ENCODE results near the gene RAB3B. TPM values are rescaled to one million over a fixed set of nuclear protein-coding genes. Genes with fewer than 3 reads are reported as not detected.

The RAB3B gene
- total and polyA plus RNA-seq, 9 of the 15 experiments (the other 6 are each of a cell fraction or from before 2014, with no cell fraction given) = 0.07 to 0.47 (median 0.27) TPM

DNA sequence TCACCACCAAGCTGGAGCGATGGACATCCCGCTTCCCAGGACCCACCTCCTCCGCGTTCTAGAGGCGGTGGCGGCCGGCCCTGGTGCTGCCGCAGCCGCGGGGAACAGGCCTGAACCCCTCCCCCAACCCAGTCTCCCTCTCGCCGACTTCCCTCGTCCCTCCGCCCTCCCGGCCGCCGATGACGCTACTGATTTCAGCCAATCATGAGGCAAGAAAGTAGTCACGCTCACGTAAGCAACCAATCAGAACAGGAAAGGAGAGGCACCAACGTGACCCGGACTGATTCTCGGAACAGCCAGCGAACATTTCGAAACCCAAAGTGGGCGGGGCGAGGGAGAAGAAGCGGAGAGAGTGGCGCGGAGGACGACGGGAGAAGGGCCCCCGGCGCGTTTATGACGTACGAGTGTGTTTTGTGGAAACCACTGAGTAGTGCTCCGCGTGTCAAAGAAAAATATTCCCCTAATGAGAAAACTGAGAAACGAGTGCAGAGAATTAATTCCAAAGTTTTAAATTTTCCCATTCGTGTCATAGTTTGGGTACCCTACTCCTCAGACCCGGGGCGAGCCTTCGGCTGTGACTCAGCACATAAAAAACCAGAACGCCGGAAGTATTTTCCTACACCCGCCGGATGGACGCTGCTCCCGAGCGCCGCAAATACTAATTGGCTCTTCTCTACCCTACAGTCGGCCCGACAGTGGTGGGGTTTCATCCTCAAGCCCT, 111.7 kb downstream of the RAB3B start, which contains the start of gene NRDC:
Gene NRDC (minus strand): TSS at position 112 of the 721 bp plus-strand sequence. CDS start 112 bp downstream, outside the sequence.
- peaks cover 10% of the 10 kb centered on the region for H3K36me3 ChIP-seq (ENCODE audit: control insufficient read depth, insufficient read depth, low read length)
- WGBS (ENCODE audit: insufficient coverage, low coverage, missing lambda C conversion rate) = under 1% methylated on average over 54 of the region's 54 CpGs
- TF ChIP-seq NFIC (IDR thresholded peaks at IDR 0.05) = peak; percentile 29; the same call in 1 of the 2 replicates
- peak; percentile 97 for TF ChIP-seq ZFX (CRISPR knock-in tag; IDR thresholded peaks at IDR 0.05)
- no peak for TF ChIP-seq SREBF2 (CRISPR knock-in tag; IDR thresholded peaks at IDR 0.05)
- TF ChIP-seq MEF2A (IDR thresholded peaks at IDR 0.05; ENCODE audit: control insufficient read depth, low read depth, low read length) = no peak
- TF ChIP-seq POLR2H (tag; IDR thresholded peaks at IDR 0.05; ENCODE audit: low read depth) = peak; percentile 97
- TF ChIP-seq CXXC5 (CRISPR knock-in tag; IDR thresholded peaks at IDR 0.05) = peak; percentile 84
- TF ChIP-seq, protein P1, sequence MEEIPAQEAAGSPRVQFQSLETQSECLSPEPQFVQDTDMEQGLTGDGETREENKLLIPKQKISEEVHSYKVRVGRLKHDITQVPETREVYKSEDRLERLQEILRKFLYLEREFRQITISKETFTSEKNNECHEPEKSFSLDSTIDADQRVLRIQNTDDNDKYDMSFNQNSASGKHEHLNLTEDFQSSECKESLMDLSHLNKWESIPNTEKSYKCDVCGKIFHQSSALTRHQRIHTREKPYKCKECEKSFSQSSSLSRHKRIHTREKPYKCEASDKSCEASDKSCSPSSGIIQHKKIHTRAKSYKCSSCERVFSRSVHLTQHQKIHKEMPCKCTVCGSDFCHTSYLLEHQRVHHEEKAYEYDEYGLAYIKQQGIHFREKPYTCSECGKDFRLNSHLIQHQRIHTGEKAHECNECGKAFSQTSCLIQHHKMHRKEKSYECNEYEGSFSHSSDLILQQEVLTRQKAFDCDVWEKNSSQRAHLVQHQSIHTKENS (CRISPR knock-in tag; IDR thresholded peaks at IDR 0.05) = no peak
- peak; percentile 99 for TF ChIP-seq CEBPB (tag; IDR thresholded peaks at IDR 0.05)
- TF ChIP-seq RNF2 (IDR thresholded peaks at IDR 0.05) = peak; percentile 93
- no peak for TF ChIP-seq MCM2 (IDR thresholded peaks at IDR 0.05; ENCODE audit: low read depth)
- TF ChIP-seq MBD2 (IDR thresholded peaks at IDR 0.05; ENCODE audit: borderline replicate concordance, low read depth) = peak; percentile 93
- TF ChIP-seq C11orf30 (IDR thresholded peaks at IDR 0.05; ENCODE audit: low read depth) = peak; percentile 99
- TF ChIP-seq, protein P2, sequence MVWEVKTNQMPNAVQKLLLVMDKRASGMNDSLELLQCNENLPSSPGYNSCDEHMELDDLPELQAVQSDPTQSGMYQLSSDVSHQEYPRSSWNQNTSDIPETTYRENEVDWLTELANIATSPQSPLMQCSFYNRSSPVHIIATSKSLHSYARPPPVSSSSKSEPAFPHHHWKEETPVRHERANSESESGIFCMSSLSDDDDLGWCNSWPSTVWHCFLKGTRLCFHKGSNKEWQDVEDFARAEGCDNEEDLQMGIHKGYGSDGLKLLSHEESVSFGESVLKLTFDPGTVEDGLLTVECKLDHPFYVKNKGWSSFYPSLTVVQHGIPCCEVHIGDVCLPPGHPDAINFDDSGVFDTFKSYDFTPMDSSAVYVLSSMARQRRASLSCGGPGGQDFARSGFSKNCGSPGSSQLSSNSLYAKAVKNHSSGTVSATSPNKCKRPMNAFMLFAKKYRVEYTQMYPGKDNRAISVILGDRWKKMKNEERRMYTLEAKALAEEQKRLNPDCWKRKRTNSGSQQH (CRISPR knock-in tag; IDR thresholded peaks at IDR 0.05) = no peak
- TF ChIP-seq, protein P3, sequence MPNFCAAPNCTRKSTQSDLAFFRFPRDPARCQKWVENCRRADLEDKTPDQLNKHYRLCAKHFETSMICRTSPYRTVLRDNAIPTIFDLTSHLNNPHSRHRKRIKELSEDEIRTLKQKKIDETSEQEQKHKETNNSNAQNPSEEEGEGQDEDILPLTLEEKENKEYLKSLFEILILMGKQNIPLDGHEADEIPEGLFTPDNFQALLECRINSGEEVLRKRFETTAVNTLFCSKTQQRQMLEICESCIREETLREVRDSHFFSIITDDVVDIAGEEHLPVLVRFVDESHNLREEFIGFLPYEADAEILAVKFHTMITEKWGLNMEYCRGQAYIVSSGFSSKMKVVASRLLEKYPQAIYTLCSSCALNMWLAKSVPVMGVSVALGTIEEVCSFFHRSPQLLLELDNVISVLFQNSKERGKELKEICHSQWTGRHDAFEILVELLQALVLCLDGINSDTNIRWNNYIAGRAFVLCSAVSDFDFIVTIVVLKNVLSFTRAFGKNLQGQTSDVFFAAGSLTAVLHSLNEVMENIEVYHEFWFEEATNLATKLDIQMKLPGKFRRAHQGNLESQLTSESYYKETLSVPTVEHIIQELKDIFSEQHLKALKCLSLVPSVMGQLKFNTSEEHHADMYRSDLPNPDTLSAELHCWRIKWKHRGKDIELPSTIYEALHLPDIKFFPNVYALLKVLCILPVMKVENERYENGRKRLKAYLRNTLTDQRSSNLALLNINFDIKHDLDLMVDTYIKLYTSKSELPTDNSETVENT (CRISPR knock-in tag; IDR thresholded peaks at IDR 0.05) = peak; percentile 94
- TF ChIP-seq GTF2F1 (IDR thresholded peaks at IDR 0.05; ENCODE audit: low read depth, low read length) = no peak; the same call in 1 of the 2 replicates
- no peak for TF ChIP-seq SMARCE1 (IDR thresholded peaks at IDR 0.05)
- peak; percentile 2 for TF ChIP-seq CHD1 (IDR thresholded peaks at IDR 0.05; ENCODE audit: low read length)
- peak; percentile 60 for TF ChIP-seq PRPF4 (IDR thresholded peaks at IDR 0.05; ENCODE audit: insufficient read depth, low read depth, low read length, poor library complexity, severe bottlenecking)

More for the DNA sequence above, 111.7 kb downstream of the RAB3B start, which contains the start of gene NRDC:
- FAIRE-seq = peak; percentile 98
- no TSS peak for BruUV-seq (replicated peaks)
- intact Hi-C loops (cut with micrococcal nuclease) = loop anchor here (5.0 kb wide), 4 partner anchors 36 to 906 kb away; partner anchors contain the start of gene CDKN2C
- H3K4me3 ChIP-seq = peak within 1 kb of the TSS; percentile 78
- no peaks in the 10 kb centered on the region for H4K20me1 ChIP-seq (replicated peaks; ENCODE audit: control insufficient read depth, insufficient read depth, low read length)
- no peaks in the 10 kb centered on the region for H3K9me3 ChIP-seq (replicated peaks; ENCODE audit: control insufficient read depth, insufficient read depth, low read depth, low read length)
- H3K9me1 ChIP-seq (ENCODE audit: control insufficient read depth, insufficient read depth, low read length) = no peaks in the 10 kb centered on the region
- H3K9ac ChIP-seq (ENCODE audit: insufficient read depth in 1 of 2, low read depth in 2 of 2, low read length in 2 of 2) = peak within 1 kb of the TSS; percentile 98 to 99
- H3K79me2 ChIP-seq (ENCODE audit: control insufficient read depth, insufficient read depth, low read length) = peaks cover 48% of the 10 kb centered on the region
- H3K27me3 ChIP-seq (ENCODE audit: control insufficient read depth in 2 of 2, insufficient read depth in 2 of 2, low read length in 2 of 2) = no peaks in the 10 kb centered on the region
- in situ Hi-C loops (cut with MboI) = no loop called here
- peak; percentile 99 to 100 (median 100) for DNase-seq (ENCODE audit: extremely low read depth in 1 of 4, low spot score in 3 of 4)
- peak; percentile 83 for ATAC-seq
- peak within 1 kb of the TSS; percentile 98 for H3K27ac ChIP-seq (ENCODE audit: extremely low read depth, low read depth, low read length)
- ChIA-PET CTCF (ENCODE audit: low intra/inter-chr PET ratio) (no interaction called here), POLR2A (interaction anchor here (0.6 to 4.6 kb wide), 18 partner anchors 9 to 526 kb away, joined by 3 to 47 read pairs (median 4); partner anchors contain the start of genes BTF3L4, CC2D1B, ORC1 and PRPF38A)
- peak within 1 kb of the TSS; percentile 97 for H3K4me2 ChIP-seq (ENCODE audit: insufficient read depth, low read length)
- peaks cover 4 to 14% of the 10 kb centered on the region in 2 experiments; a peak in 4 of 5 replicates for H3K4me1 ChIP-seq (replicated peaks in 1 of 2; ENCODE audit: control insufficient read depth in 2 of 2, insufficient read depth in 2 of 2, low read length in 2 of 2)
- peak within 1 kb of the TSS; percentile 98 for H2AFZ ChIP-seq (ENCODE audit: low read depth, low read length)
